ENCODE results near the gene EIF3D.

The EIF3D gene

DNA sequence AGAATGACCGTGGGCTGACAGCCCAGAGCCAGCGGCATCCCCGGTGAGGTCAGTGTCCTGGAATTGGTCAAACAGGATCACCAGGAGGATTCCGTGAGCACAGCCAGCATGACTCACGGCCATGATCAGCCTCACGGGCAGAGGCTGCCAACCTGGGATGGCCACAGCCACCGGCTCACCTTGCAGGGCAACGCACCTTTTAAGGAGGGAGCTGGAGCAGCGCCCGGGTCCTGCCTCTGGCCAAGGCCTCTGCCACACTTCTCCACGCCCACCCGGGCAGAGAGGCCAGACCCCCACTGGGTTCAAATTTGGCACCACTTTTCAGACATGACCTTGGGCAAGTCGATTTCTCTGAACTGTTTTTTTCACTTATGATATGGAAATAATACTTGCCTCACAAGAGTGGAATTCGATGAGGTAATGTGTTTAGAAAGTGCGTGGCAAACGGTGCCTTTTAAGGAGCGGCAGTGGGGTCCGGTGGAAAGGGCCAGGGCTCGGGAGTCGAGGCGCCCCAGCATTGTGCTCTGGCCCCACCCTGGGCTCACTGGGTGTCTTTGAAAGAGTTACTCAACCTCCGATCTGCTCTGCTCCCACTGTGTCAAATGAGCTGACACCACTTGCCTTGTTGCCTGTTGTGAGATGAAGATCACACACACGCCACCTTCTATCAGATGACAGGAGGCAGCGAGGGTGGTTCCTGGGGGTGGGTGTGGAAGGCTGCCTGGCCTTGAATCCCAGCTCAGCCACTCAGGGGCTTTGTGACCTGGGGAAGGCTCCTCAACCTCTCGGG is 63.5 kb downstream of the EIF3D start:
- DNase-seq (ENCODE audit: low spot score): no peak

DNA sequence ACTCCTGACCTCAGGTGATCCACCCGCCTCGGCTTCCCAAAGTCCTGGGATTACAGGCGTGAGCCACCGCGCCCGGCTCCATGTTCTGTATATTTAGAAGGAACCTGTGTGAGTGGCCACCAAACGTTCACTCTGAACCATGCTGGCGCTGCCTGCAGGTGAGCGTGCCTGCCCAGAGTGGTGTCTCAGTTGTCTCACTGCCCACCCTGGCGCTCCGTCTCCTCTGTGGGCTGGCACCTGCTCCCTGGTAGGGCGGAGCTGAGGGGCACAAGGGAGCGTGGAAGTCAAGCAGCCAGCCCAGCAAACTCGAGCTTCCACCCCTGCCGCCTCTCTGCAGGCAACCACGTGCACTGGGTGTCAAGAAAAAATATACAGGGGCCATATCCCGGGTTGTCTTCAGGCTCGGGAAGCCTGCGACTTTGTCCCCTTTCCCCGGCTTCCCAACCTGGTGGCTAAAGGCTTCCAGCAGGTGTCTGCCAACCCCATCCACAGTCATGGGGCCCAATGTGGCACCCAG is 64.2 kb downstream of the EIF3D start:
- DNase-seq (ENCODE audit: low spot score): no peak

DNA sequence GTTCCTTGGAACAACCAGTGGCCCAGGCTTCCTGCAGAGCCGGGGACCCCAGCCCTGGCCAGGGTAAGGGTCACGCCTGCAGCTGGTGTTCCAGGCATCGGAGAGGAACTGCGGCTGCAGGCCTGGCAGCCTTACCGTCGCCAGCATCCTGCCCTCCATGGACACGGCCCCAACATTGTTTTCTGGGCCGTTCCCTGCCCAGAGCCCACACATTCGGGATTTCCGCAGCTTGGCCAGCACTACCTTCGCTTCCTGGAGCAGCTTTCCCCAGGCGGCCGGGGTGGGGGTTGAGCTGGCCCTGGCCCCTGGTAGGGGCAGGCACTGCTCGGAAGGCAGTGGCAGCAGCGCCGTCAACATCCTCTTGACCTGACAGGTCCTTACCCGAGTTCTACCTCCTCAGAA is 65.2 kb downstream of the EIF3D start:
- no peak for DNase-seq (ENCODE audit: low spot score)

DNA sequence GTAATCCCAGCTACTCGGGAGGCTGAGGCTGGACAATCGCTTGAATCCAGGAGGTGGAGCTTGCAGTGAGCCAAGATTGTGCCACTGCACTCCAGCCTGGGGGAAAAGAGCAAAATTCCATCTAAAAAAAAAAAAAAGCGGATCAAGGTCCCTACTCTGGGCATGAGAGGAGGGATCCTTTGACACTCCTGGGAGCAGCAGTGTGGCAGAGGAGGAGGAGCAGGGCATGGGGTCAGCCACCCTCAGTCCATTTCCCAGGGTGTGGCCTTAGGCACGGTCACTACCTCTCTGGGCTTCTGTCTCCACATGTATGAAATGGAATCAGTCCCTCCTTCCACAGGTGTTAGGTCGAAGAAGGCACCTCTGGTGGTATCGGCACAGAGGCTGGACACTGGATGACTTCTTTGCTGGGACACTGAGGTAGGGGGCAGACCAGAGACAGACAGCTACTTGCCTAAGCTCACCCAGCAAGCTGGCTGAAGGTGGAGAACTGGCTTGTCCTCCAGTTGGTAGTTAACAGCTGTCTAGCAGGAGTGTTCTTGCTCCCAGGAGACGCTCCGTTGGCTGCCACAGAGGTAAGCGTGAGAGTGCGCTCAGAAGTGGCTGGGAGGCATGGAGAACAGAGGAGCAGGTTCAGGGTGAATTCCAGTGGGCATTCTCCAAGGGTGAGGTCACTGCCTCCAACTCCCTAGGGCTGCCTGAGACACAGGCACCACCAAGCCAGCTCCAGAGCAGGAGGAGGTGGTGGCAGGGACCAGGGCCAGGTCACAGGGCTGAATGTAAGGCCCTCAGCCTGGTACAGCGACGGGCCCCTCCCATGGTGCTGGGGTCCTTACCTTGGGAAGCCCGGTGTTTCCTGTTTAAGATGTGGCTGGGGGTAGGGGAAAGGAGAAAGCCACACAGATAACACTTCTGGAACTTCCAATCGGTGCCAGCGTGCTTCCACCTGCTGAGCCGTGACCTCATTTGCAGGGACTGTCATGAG is 67.0 kb downstream of the EIF3D start:
- no peak for DNase-seq (ENCODE audit: low spot score)
